K562 (cell line): ENCODE measurements around the gene GRWD1. TPM values are rescaled to one million over a fixed set of nuclear protein-coding genes. Genes with fewer than 3 reads are reported as not detected.

Experiments used
- FOXK2 ChIP-seq, 2 experiments: fragments of 450-650 bp; IDR thresholded peaks in 1 of 2; conservative IDR thresholded peaks in 1 of 2; 2 replicates each; pipeline ENCODE4 v1.6.1; 2016; ENCODE audit warnings: low read depth in 2 of 2, mild to moderate bottlenecking in 1 of 2
- JUND ChIP-seq, 2 experiments: IDR thresholded peaks; 2 replicates in 1 of 2; 3 replicates in 1 of 2; pipeline ENCODE4 v1.6.1; 2011; ENCODE audit warnings: borderline replicate concordance in 2 of 2, low read depth in 2 of 2, low read length in 2 of 2, improper control_type of control experiment in 1 of 2, missing biosample characterization in 1 of 2, missing genetic modification characterization in 1 of 2, missing genetic modification reagents in 1 of 2
- KLF10 ChIP-seq: fragments of 250-450 bp; sonication (Bioruptor Pico); IDR thresholded peaks from 2 replicates; pipeline ENCODE4 v1.6.1; 2021; ENCODE audit warnings: matching md5 sums
- MCM5 ChIP-seq: fragments of 450-650 bp; IDR thresholded peaks from 2 replicates; pipeline ENCODE4 v1.6.1; 2016; ENCODE audit warnings: low read depth
- NEUROD1 ChIP-seq: fragments of 150-350 bp; IDR thresholded peaks from 2 replicates; pipeline ENCODE4 v1.6.1; 2014; ENCODE audit warnings: borderline replicate concordance, low read length, low read depth; ENCODE audit not compliant: partially characterized antibody
- NFIC ChIP-seq: fragments of 450-650 bp; IDR thresholded peaks from 2 replicates; pipeline ENCODE4 v1.6.1; 2017; ENCODE audit warnings: mild to moderate bottlenecking, inconsistent platforms
- TAF15 ChIP-seq: fragments of 200-400 bp; formaldehyde crosslinking; IDR thresholded peaks from 2 replicates; pipeline ENCODE4 v1.6.1; 2017; ENCODE audit warnings: mild to moderate bottlenecking, low read depth, low read length, moderate library complexity
- TRIM24 ChIP-seq, 2 experiments: fragments of 450-650 bp; IDR thresholded peaks; 2 replicates each; pipeline ENCODE4 v1.6.1; 2016
- ZFP1 ChIP-seq: fragments of 450-650 bp; formaldehyde crosslinking; IDR thresholded peaks from 2 replicates; pipeline ENCODE4 v1.4.0; 2020; ENCODE audit warnings: mild to moderate bottlenecking, mixed read lengths
- ZNF253 ChIP-seq: fragments of 250-450 bp; sonication (Bioruptor Pico); conservative IDR thresholded peaks from 2 replicates; pipeline ENCODE4 v1.6.1; 2021; ENCODE audit warnings: mild to moderate bottlenecking
- ZNF79 ChIP-seq: fragments of 250-450 bp; sonication (Bioruptor Pico); IDR thresholded peaks from 2 replicates; pipeline ENCODE4 v1.4.0; 2020; ENCODE audit warnings: low read depth, mild to moderate bottlenecking, moderate library complexity
- polyA plus RNA-seq, 8 experiments: library from polyadenylated mRNA; depleted of rRNA in 4 of 8; stranded (reverse) in 5 of 8; unstranded in 3 of 8; fragments of >200 nt; fragmentation: Nextera tagmentation in 2 of 8; fragmentation: Illumina TruSeq in 1 of 8; extraction: Ambion mirVana in 2 of 8; extraction: Trizol in 1 of 8; gene quantifications; 2 replicates each; pipeline versions ENCODE4 v1.2.1 to v1.2.3, GENCODE V29; 2011 to 2014; ENCODE audit warnings: inconsistent platforms in 1 of 8, missing spikeins in 1 of 8
- total RNA-seq, 7 experiments: library from RNA; depleted of rRNA in 6 of 7; stranded (reverse); fragments of >200 nt in 6 of 7; fragmentation: Illumina TruSeq in 2 of 7; extraction: Trizol in 2 of 7; gene quantifications; 2 replicates each; pipeline versions ENCODE4 v1.2.1 to v1.2.3, GENCODE V29; 2011 to 2021; ENCODE audit warnings: low replicate concordance in 1 of 7
- TF ChIP-seq, protein P1 (sequence below): sonication (generic); formaldehyde crosslinking; IDR thresholded peaks from 2 replicates; pipeline ENCODE4 v1.8.0; 2022; ENCODE audit warnings: mild to moderate bottlenecking, missing genetic modification reagents
- TF ChIP-seq, protein P2 (sequence below): fragments of 250-450 bp; sonication (Bioruptor Pico); IDR thresholded peaks from 2 replicates; pipeline ENCODE4 v1.8.0; 2022; ENCODE audit warnings: moderate library complexity, mild to moderate bottlenecking, inconsistent platforms
- TF ChIP-seq, protein P3 (sequence below), 2 experiments: fragments of 450-650 bp in 1 of 2; sonication (generic) in 1 of 2; formaldehyde crosslinking in 1 of 2; IDR thresholded peaks in 1 of 2; conservative IDR thresholded peaks in 1 of 2; 2 replicates each; pipeline versions ENCODE4 v1.6.1 to v1.8.1; 2016 to 2023; ENCODE audit warnings: mild to moderate bottlenecking in 2 of 2, moderate library complexity in 2 of 2, inconsistent platforms in 1 of 2, missing genetic modification reagents in 1 of 2
- TF ChIP-seq, protein P4 (sequence below), 2 experiments: IDR thresholded peaks; 2 replicates each; pipeline ENCODE4 v1.6.1; 2011; ENCODE audit warnings: borderline replicate concordance in 1 of 2, control low read depth in 1 of 2, low read depth in 1 of 2, low read length in 1 of 2, mild to moderate bottlenecking in 1 of 2, mixed read lengths in 1 of 2, moderate library complexity in 1 of 2; ENCODE audit not compliant: insufficient read depth in 1 of 2, insufficient read length in 1 of 2, poor library complexity in 1 of 2, severe bottlenecking in 1 of 2; ENCODE audit errors: extremely low read depth in 1 of 2
- TF ChIP-seq, protein P5 (sequence below): fragments of 200-800 bp; sonication (Bioruptor generic); IDR thresholded peaks from 2 replicates; pipeline ENCODE4 v1.6.1; 2016; ENCODE audit warnings: missing genetic modification characterization, missing compliant biosample characterization

The GRWD1 gene
- total and polyA plus RNA-seq, 9 of the 15 experiments (the other 6 are each of a cell fraction or from before 2014, with no cell fraction given), result 1.5 to 87.2 (median 24.5) TPM

DNA sequence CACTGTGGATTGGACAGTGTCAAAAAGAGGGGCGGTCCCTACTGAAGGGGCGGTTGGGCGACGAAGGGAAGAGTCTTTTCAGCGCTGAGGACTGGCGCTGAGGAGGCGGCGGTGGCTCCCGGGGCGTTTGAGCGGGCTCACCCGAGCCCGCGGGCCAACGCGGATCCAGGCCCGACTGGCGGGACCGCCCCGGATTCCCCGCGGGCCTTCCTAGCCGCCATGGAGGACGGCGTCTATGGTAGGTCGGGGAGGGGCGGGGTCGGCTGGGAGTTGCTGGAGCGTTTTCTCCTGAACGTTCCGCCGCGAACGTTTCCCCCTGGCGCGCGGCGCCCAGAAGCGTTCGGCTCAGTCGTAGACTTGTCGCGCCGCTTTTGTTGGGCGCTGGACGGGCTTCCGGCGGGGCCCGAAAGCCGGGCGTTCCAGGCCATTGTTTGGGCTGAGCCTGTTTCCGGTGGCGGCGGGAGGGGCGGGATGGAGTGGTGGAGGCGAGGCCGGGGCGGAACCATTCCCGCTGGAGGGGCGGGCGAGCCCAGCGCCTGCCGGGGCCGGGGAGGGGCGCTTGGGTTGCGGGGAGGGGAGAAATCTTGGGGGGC lies 23.6 kb downstream of the GRWD1 start, which contains the start of gene CYTH2 (continued):
- no peak for TF ChIP-seq TAF15
- peak in 1 of 2 experiments; percentile 70; a peak in 2 of 4 replicates for TF ChIP-seq TRIM24 (IDR thresholded peaks at IDR 0.05)
- TF ChIP-seq, protein P1, sequence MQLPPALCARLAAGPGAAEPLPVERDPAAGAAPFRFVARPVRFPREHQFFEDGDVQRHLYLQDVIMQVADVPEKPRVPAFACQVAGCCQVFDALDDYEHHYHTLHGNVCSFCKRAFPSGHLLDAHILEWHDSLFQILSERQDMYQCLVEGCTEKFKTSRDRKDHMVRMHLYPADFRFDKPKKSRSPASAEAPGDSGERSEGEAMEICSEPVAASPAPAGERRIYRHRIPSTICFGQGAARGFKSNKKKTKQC (CRISPR knock-in tag), result 0 out of 2 replicates have a peak, but pooled peaks have one; percentile 60
- no peak for TF ChIP-seq ZNF253
- TF ChIP-seq, protein P2, sequence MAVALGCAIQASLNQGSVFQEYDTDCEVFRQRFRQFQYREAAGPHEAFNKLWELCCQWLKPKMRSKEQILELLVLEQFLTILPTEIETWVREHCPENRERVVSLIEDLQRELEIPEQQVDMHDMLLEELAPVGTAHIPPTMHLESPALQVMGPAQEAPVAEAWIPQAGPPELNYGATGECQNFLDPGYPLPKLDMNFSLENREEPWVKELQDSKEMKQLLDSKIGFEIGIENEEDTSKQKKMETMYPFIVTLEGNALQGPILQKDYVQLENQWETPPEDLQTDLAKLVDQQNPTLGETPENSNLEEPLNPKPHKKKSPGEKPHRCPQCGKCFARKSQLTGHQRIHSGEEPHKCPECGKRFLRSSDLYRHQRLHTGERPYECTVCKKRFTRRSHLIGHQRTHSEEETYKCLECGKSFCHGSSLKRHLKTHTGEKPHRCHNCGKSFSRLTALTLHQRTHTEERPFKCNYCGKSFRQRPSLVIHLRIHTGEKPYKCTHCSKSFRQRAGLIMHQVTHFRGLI (CRISPR knock-in tag), result 0 out of 2 replicates have a peak, but pooled peaks have one; percentile 49
- no peak; the same call in none of the 2 replicates for TF ChIP-seq JUND (IDR thresholded peaks at IDR 0.05; ENCODE audit: borderline replicate concordance, low read depth, low read length)
- TF ChIP-seq JUND (tag; IDR thresholded peaks at IDR 0.05; ENCODE audit: borderline replicate concordance, low read depth, low read length), result no peak
- TF ChIP-seq ZNF79, result no peak
- 0 out of 2 replicates have a peak, but pooled peaks have one; percentile 21 for TF ChIP-seq ZFP1 (CRISPR knock-in tag)
- TF ChIP-seq, protein P3, sequence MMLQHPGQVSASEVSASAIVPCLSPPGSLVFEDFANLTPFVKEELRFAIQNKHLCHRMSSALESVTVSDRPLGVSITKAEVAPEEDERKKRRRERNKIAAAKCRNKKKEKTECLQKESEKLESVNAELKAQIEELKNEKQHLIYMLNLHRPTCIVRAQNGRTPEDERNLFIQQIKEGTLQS (IDR thresholded peaks at IDR 0.05), result no peak
- TF ChIP-seq, protein P3 (CRISPR knock-in tag; conservative IDR thresholded peaks at IDR 0.05), result 0 out of 2 replicates have a peak, but pooled peaks have one; percentile 25
- TF ChIP-seq MCM5, result no peak
- no peak for TF ChIP-seq KLF10
- TF ChIP-seq, protein P4, sequence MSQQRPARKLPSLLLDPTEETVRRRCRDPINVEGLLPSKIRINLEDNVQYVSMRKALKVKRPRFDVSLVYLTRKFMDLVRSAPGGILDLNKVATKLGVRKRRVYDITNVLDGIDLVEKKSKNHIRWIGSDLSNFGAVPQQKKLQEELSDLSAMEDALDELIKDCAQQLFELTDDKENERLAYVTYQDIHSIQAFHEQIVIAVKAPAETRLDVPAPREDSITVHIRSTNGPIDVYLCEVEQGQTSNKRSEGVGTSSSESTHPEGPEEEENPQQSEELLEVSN (IDR thresholded peaks at IDR 0.05; ENCODE audit: borderline replicate concordance in 1 of 2, extremely low read depth in 1 of 2, insufficient read depth in 1 of 2, insufficient read length in 1 of 2, low read depth in 1 of 2, low read length in 1 of 2, poor library complexity in 1 of 2, severe bottlenecking in 1 of 2), result peak in 1 of 2 experiments; percentile 17
- peak; percentile 70 for TF ChIP-seq NEUROD1
- TF ChIP-seq NFIC, result peak; percentile 45
- TF ChIP-seq, protein P5, sequence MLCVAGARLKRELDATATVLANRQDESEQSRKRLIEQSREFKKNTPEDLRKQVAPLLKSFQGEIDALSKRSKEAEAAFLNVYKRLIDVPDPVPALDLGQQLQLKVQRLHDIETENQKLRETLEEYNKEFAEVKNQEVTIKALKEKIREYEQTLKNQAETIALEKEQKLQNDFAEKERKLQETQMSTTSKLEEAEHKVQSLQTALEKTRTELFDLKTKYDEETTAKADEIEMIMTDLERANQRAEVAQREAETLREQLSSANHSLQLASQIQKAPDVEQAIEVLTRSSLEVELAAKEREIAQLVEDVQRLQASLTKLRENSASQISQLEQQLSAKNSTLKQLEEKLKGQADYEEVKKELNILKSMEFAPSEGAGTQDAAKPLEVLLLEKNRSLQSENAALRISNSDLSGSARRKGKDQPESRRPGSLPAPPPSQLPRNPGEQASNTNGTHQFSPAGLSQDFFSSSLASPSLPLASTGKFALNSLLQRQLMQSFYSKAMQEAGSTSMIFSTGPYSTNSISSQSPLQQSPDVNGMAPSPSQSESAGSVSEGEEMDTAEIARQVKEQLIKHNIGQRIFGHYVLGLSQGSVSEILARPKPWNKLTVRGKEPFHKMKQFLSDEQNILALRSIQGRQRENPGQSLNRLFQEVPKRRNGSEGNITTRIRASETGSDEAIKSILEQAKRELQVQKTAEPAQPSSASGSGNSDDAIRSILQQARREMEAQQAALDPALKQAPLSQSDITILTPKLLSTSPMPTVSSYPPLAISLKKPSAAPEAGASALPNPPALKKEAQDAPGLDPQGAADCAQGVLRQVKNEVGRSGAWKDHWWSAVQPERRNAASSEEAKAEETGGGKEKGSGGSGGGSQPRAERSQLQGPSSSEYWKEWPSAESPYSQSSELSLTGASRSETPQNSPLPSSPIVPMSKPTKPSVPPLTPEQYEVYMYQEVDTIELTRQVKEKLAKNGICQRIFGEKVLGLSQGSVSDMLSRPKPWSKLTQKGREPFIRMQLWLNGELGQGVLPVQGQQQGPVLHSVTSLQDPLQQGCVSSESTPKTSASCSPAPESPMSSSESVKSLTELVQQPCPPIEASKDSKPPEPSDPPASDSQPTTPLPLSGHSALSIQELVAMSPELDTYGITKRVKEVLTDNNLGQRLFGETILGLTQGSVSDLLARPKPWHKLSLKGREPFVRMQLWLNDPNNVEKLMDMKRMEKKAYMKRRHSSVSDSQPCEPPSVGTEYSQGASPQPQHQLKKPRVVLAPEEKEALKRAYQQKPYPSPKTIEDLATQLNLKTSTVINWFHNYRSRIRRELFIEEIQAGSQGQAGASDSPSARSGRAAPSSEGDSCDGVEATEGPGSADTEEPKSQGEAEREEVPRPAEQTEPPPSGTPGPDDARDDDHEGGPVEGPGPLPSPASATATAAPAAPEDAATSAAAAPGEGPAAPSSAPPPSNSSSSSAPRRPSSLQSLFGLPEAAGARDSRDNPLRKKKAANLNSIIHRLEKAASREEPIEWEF (CRISPR knock-in tag), result no peak
- TF ChIP-seq FOXK2 (conservative IDR thresholded peaks at IDR 0.05 in 1 of 2, IDR thresholded peaks at IDR 0.05 in 1 of 2; ENCODE audit: low read depth in 2 of 2), result peak; percentile 11 to 55; a peak in 2 of 4 replicates
